Measurements from ENCODE around the gene RTF2. TPM values are rescaled to one million over a fixed set of nuclear protein-coding genes. Genes with fewer than 3 reads are reported as not detected.

RTF2 gene
- total RNA-seq, 1 experiment from 2014 or later = 89.2 TPM

DNA sequence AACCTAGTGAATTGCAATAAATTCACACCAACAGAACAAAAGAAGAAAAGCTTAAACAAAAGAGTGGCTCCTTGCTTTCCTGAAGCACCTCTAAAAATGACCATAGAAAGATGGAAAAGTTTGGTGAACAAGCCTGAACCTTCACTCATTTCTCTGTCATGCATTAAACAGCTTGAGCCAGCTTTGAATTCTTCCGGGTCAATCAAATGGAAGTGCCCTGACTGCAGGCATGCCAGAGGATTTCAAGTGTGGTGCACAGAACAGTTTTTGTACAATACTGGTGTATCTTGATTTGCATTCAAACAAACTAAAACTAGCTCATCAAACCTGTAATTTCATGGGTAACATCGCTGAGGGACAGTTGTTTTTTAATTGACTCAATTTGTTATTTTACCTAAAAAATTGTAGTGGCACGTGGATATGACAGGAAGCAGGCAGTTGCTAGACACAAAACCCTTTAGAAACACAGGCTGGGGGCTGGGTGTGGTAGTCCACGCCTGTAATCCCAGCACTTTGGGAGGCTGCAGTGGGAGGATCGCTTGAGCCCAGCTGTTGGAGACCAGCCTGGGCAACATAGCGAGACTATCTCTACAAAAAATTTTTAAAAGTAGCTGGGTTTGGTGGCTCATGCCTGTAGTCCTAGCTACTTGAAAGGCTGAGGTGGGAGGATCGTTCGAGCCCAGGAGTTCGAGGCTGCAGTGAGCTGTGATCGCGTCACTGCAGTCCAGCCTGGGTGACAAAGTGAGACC lies 47.3 kb upstream of the RTF2 start:
- no peak for DNase-seq (ENCODE audit: low read depth, low spot score)
- Histone ChIP-seq H3K4me3 (ENCODE audit: low read depth in 2 of 2, low read length in 2 of 2) (no peak overlapping the region), H3K9me3 (ENCODE audit: control insufficient read depth, insufficient read depth, low read depth, low read length) (no peaks in the 10 kb centered on the region), H3K4me1 (ENCODE audit: control insufficient read depth, insufficient read depth, low read length) (no peaks in the 10 kb centered on the region), H3K27me3 (ENCODE audit: control insufficient read depth, insufficient read depth, low read length) (no peaks in the 10 kb centered on the region), H3K27ac (ENCODE audit: low read length) (no peak overlapping the region), H3K36me3 (ENCODE audit: control insufficient read depth, insufficient read depth, low read length) (no peaks in the 10 kb centered on the region)
- intact Hi-C loops (cut with micrococcal nuclease; ENCODE audit: unreplicated experiment) (no loop called here), in situ Hi-C loops (cut with HindIII; ENCODE audit: low pct_unique_long_range_greater_than_20kb, low sequenced_read_pairs) (no loop called here)
- no peak for ATAC-seq
- BruUV-seq (replicated peaks) = no TSS peak
- ChIA-PET POLR2A (no interaction called here), CTCF (interaction anchor here (0.6 kb wide), 1 partner anchor 28 kb away, joined by 4 read pairs; no protein-coding TSS in a partner anchor)
- TF ChIP-seq TCF7L2 (IDR thresholded peaks at IDR 0.05; ENCODE audit: low read depth, low read length) (no peak), SIN3A (IDR thresholded peaks at IDR 0.05; ENCODE audit: borderline replicate concordance, insufficient read depth, low read depth, low read length) (no peak), POLR2AphosphoS5 (IDR thresholded peaks at IDR 0.05; ENCODE audit: low read depth, low read length) (no peak)
- TF ChIP-seq, protein P1, sequence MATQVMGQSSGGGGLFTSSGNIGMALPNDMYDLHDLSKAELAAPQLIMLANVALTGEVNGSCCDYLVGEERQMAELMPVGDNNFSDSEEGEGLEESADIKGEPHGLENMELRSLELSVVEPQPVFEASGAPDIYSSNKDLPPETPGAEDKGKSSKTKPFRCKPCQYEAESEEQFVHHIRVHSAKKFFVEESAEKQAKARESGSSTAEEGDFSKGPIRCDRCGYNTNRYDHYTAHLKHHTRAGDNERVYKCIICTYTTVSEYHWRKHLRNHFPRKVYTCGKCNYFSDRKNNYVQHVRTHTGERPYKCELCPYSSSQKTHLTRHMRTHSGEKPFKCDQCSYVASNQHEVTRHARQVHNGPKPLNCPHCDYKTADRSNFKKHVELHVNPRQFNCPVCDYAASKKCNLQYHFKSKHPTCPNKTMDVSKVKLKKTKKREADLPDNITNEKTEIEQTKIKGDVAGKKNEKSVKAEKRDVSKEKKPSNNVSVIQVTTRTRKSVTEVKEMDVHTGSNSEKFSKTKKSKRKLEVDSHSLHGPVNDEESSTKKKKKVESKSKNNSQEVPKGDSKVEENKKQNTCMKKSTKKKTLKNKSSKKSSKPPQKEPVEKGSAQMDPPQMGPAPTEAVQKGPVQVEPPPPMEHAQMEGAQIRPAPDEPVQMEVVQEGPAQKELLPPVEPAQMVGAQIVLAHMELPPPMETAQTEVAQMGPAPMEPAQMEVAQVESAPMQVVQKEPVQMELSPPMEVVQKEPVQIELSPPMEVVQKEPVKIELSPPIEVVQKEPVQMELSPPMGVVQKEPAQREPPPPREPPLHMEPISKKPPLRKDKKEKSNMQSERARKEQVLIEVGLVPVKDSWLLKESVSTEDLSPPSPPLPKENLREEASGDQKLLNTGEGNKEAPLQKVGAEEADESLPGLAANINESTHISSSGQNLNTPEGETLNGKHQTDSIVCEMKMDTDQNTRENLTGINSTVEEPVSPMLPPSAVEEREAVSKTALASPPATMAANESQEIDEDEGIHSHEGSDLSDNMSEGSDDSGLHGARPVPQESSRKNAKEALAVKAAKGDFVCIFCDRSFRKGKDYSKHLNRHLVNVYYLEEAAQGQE (IDR thresholded peaks at IDR 0.05; ENCODE audit: insufficient read depth in 1 of 2, low read depth in 2 of 2, low read length in 1 of 2) = no peak
- TF ChIP-seq, protein P2, sequence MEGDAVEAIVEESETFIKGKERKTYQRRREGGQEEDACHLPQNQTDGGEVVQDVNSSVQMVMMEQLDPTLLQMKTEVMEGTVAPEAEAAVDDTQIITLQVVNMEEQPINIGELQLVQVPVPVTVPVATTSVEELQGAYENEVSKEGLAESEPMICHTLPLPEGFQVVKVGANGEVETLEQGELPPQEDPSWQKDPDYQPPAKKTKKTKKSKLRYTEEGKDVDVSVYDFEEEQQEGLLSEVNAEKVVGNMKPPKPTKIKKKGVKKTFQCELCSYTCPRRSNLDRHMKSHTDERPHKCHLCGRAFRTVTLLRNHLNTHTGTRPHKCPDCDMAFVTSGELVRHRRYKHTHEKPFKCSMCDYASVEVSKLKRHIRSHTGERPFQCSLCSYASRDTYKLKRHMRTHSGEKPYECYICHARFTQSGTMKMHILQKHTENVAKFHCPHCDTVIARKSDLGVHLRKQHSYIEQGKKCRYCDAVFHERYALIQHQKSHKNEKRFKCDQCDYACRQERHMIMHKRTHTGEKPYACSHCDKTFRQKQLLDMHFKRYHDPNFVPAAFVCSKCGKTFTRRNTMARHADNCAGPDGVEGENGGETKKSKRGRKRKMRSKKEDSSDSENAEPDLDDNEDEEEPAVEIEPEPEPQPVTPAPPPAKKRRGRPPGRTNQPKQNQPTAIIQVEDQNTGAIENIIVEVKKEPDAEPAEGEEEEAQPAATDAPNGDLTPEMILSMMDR (IDR thresholded peaks at IDR 0.05) = no peak

DNA sequence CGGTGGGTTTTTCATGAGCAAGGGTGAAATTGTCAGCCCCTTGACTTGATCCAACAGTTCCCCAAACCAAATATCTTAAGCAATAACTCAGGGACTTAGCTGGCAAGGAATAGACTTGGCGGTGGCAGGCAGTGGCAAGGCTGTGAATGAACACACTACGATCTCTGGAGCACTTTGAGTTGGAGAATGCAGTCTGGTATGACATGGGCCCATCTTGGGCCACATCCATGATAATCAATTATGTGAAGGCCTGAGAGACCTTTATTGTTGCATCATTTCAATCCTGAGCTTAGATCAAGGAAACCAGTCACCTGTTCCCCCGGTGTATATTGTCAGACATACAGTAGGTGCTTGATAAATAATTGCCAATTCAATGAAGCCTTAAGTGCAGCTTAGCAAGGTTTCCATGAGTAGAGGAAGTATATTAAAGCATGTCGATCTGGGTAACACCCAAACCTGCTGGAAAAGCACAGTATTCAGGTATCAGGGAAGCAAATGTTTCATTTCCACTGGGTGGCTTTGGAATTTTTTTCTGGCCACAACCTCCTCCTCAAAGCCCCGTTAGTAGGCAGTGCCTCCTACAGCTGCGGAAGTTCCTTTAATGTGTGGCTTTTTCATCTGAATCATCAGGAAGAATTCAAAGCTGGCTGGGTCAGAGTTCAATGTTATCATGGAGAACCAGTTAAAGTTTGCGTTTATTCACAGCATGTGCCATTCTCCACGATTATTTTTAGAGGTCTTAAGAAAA lies 46.2 kb upstream of the RTF2 start:
- no peaks in the 10 kb centered on the region for H3K27me3 ChIP-seq (ENCODE audit: control insufficient read depth, insufficient read depth, low read length)
- H3K9me3 ChIP-seq (ENCODE audit: control insufficient read depth, insufficient read depth, low read depth, low read length) = no peaks in the 10 kb centered on the region
- H3K36me3 ChIP-seq (ENCODE audit: control insufficient read depth, insufficient read depth, low read length) = no peaks in the 10 kb centered on the region
- BruUV-seq (replicated peaks) = no TSS peak
- TF ChIP-seq, protein P2 (IDR thresholded peaks at IDR 0.05) = no peak
- TF ChIP-seq TCF7L2 (IDR thresholded peaks at IDR 0.05; ENCODE audit: low read depth, low read length) = no peak
- TF ChIP-seq POLR2AphosphoS5 (IDR thresholded peaks at IDR 0.05; ENCODE audit: low read depth, low read length) = no peak
- no peak overlapping the region for H3K4me3 ChIP-seq (ENCODE audit: low read depth in 2 of 2, low read length in 2 of 2)
- CTCF ChIA-PET = no interaction called here
- no peak for DNase-seq (ENCODE audit: low read depth, low spot score)
- POLR2A ChIA-PET = no interaction called here
- no peak overlapping the region for H3K27ac ChIP-seq (ENCODE audit: low read length)
- intact Hi-C loops (cut with micrococcal nuclease; ENCODE audit: unreplicated experiment) (no loop called here), in situ Hi-C loops (cut with HindIII; ENCODE audit: low pct_unique_long_range_greater_than_20kb, low sequenced_read_pairs) (no loop called here)
- H3K4me1 ChIP-seq (ENCODE audit: control insufficient read depth, insufficient read depth, low read length) = no peaks in the 10 kb centered on the region
- ATAC-seq = peak; percentile 65; the same call in 1 of the 2 replicates
